ENCODE measurements around the gene SCML2. TPM values are rescaled to one million over a fixed set of nuclear protein-coding genes. Genes with fewer than 3 reads are reported as not detected.

Gene SCML2

GRCh38 chrX:18203631-18204030 lies 150.9 kb downstream of the SCML2 start:
- Histone ChIP-seq H3K4me3 (ENCODE audit: low read length in 2 of 2) (no peak overlapping the region), H2BK15ac (ENCODE audit: low read length) (no peak overlapping the region), H2BK12ac (ENCODE audit: low read length) (no peak overlapping the region), H4K8ac (ENCODE audit: low read depth, low read length) (no peak overlapping the region), H3K9ac (ENCODE audit: low read depth, low read length, poor library complexity) (no peak overlapping the region), H3K4ac (ENCODE audit: low read length) (no peak overlapping the region), H3K36me3 (replicated peaks in 1 of 2; ENCODE audit: control insufficient read depth in 2 of 2, insufficient read depth in 2 of 2, low read length in 2 of 2) (no peaks in the 10 kb centered on the region), H2AFZ (ENCODE audit: low read length) (no peak overlapping the region), H3K79me1 (ENCODE audit: low read depth, low read length) (no peaks in the 10 kb centered on the region), H3K23ac (ENCODE audit: low read depth, low read length, poor library complexity) (no peak overlapping the region), H4K91ac (ENCODE audit: low read depth, low read length, poor library complexity) (no peak overlapping the region), H3K14ac (ENCODE audit: low read length) (no peak overlapping the region), H3K18ac (ENCODE audit: low read length) (no peak overlapping the region), H2AK5ac (ENCODE audit: low read depth, low read length) (no peak overlapping the region), H2BK120ac (ENCODE audit: low read depth, low read length) (no peak overlapping the region), H3K4me1 (ENCODE audit: control insufficient read depth in 2 of 2, insufficient read depth in 1 of 2, low read depth in 1 of 2, low read length in 2 of 2) (no peaks in the 10 kb centered on the region), H3K27me3 (ENCODE audit: control insufficient read depth in 3 of 3, insufficient read depth in 3 of 3, low read depth in 1 of 3, low read length in 3 of 3) (peaks cover 0 to 11% (median 0%) of the 10 kb centered on the region in 3 experiments), H2BK5ac (ENCODE audit: low read length) (no peak overlapping the region), H3K4me2 (ENCODE audit: insufficient read depth, low read length, poor library complexity, severe bottlenecking) (no peak overlapping the region), H3K9me3 (replicated peaks in 1 of 2; ENCODE audit: control insufficient read depth in 2 of 2, insufficient read depth in 1 of 2, low read depth in 1 of 2, low read length in 2 of 2) (no peaks in the 10 kb centered on the region), H3K27ac (replicated peaks; ENCODE audit: low read length) (no peak overlapping the region)
- no CpG with 5 or more reads among the region's 5 CpGs for WGBS, 2 donors (ENCODE audit: extremely low coverage in 2 of 2, insufficient read length in 2 of 2, insufficient replicate concordance in 1 of 2)
- DNase-seq (ENCODE audit: low spot score): no peak

GRCh38 chrX:18194688-18195087 lies 159.8 kb downstream of the SCML2 start:
- Histone ChIP-seq H3K27me3 (ENCODE audit: control insufficient read depth in 3 of 3, insufficient read depth in 3 of 3, low read depth in 1 of 3, low read length in 3 of 3) (peaks cover 0 to 2% (median 0%) of the 10 kb centered on the region in 3 experiments), H2BK120ac (ENCODE audit: low read depth, low read length) (no peak overlapping the region), H3K4me2 (ENCODE audit: insufficient read depth, low read length, poor library complexity, severe bottlenecking) (no peak overlapping the region), H3K4me3 (ENCODE audit: low read length in 2 of 2) (no peak overlapping the region), H3K9me3 (replicated peaks in 1 of 2; ENCODE audit: control insufficient read depth in 2 of 2, insufficient read depth in 1 of 2, low read depth in 1 of 2, low read length in 2 of 2) (no peaks in the 10 kb centered on the region), H3K9ac (ENCODE audit: low read depth, low read length, poor library complexity) (no peak overlapping the region), H3K18ac (ENCODE audit: low read length) (no peak overlapping the region), H3K4ac (ENCODE audit: low read length) (no peak overlapping the region), H3K23ac (ENCODE audit: low read depth, low read length, poor library complexity) (no peak overlapping the region), H2BK12ac (ENCODE audit: low read length) (no peak overlapping the region), H3K27ac (replicated peaks; ENCODE audit: low read length) (no peak overlapping the region), H3K79me1 (ENCODE audit: low read depth, low read length) (no peaks in the 10 kb centered on the region), H3K36me3 (replicated peaks in 1 of 2; ENCODE audit: control insufficient read depth in 2 of 2, insufficient read depth in 2 of 2, low read length in 2 of 2) (no peaks in the 10 kb centered on the region), H2BK15ac (ENCODE audit: low read length) (no peak overlapping the region), H4K91ac (ENCODE audit: low read depth, low read length, poor library complexity) (no peak overlapping the region), H3K14ac (ENCODE audit: low read length) (no peak overlapping the region), H2AFZ (ENCODE audit: low read length) (no peak overlapping the region), H2AK5ac (ENCODE audit: low read depth, low read length) (no peak overlapping the region), H2BK5ac (ENCODE audit: low read length) (no peak overlapping the region), H3K4me1 (ENCODE audit: control insufficient read depth in 2 of 2, insufficient read depth in 1 of 2, low read depth in 1 of 2, low read length in 2 of 2) (no peaks in the 10 kb centered on the region), H4K8ac (ENCODE audit: low read depth, low read length) (no peak overlapping the region)
- DNase-seq (ENCODE audit: low spot score): no peak
- no CpG with 5 or more reads among the region's 1 CpG for WGBS, 2 donors (ENCODE audit: extremely low coverage in 2 of 2, insufficient read length in 2 of 2, insufficient replicate concordance in 1 of 2)

Small RNAs within 50 kb of the gene (small RNA-seq; reads per million reads assigned to genes)
- not detected for gene RF00019 (ENCODE audit: insufficient read depth)
- not detected for gene TMSB10P2 (ENCODE audit: insufficient read depth)
